Limb (tissue), 2 donors: ENCODE measurements around the gene TSPAN9.
A peak's percentile ranks its signal among the peaks of the same experiment; 100 is the strongest.

Experiments used
- DNase-seq, 2 donors: peaks; one replicate each; pipeline ENCODE4 v3.0.0-alpha.2; 2016; ENCODE audit errors: extremely low spot score in 2 of 2

TSPAN9 gene

DNA sequence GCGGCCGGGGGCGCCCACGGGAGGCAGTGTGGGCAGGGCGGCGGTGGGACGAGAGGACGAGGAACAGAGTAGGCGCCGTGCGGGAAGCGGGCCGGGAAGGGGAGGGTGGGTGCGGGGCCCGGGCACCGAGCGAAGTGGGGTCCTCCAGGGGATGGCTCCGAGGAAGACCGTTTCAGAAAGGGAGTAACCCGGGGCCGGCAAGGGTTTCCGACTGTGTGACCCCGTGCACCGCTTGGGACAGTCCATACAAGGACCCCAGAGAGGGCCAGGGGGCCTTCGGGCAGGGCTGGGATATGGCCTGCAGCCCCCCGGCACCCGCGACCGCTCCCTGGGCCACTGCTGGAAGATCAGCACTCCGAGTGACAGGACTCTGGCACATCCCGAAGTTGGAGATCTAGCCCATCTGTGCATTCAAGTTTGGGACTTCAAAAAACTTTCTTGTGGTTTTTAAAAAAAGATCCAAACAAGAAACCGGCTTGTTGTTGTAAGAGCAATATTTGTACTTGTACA, 448 bp downstream of the TSPAN9 start:
- no peak for DNase-seq

DNA sequence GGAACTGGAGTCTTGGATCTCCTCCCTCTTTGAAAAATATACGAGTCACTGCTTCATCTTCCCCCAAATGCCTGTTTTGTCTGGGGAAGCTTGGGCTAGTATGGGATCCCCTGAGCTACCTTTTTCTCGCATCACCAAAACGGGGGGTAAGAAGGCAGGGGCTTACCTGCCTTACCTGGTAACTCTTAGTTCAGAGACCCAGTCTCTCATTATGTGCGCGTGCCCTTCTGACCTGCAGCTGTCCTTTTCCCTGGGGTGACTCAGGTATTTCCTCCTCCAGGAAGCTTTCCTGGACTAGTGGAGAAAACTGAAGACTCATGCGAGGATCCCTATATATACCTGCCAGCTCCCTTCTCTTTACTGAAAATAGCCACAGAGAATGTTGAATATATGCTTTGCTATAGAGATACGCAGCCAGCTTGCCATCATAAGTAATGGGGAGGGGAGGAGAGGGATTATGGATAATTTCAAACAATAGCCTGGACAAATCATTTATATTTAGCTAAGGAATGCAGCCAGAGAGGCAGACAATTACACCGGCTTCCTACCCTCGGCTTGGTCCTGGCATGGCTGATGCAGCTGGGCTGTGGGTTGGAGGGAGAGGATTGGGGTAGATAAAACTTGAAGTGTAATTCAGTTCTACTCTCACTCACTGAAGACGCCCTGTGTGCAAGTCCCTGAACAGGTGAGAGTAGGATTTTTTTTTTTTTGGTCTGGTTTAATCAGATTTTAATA, 1.1 kb downstream of the TSPAN9 start:
- DNase-seq, result no peak

- DNase-seq, result no peak
These were observed 3.9 kb downstream of the TSPAN9 start for GRCh38 chr12:3081091-3081490.

DNA sequence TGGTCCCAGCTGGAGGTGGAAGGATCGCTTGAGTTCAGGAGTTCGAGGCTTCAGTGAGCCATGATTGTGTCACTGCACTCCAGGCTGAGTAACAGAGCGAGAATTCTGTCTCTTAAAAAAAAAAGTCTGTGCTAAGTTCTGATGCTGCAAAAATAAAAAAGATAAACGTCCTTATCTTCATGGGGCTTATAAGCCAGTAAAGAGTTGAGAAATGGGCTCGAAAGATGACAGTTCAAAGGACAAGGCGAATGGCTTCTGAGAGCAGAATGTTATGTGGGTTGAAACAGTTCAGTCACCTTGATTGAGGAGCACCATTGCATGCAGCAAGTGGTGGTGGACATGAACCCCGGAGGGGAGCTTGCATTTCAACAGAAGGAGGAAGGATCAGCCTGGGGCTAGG, 4.7 kb downstream of the TSPAN9 start:
- DNase-seq, result no peak

DNA sequence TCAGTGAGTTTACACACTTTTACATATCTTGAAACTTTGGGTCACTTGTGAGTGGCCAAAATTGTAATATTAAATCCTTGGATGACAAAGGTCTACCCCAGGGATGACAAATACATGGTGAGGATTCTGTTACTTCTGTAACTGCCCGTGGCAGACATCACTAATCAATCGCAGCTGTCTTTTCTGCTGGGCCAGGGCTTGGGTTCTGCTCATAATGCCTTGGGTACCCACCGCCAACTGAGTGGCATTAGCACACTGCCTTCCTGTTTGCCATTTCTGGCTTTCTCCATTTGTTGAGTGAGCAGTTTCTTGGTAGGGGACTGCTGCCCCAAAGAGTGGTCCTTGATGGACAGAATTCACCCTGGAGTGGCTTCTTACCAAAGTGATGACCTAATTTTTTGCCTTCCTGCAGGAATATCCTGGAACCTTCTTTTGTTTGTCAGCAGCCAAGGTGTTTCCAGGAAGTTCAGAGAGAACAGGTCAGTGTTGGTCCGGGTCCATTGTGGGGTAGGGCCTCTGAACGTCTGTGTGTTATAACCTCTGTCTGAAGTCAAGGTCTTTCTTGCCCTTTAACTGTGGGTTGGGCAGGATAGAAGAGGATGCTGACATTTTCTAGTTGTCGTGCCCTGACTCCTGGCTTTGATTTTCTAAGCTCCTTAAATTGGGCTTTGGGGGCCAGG, 6.2 kb downstream of the TSPAN9 start:
- DNase-seq, result no peak

DNA sequence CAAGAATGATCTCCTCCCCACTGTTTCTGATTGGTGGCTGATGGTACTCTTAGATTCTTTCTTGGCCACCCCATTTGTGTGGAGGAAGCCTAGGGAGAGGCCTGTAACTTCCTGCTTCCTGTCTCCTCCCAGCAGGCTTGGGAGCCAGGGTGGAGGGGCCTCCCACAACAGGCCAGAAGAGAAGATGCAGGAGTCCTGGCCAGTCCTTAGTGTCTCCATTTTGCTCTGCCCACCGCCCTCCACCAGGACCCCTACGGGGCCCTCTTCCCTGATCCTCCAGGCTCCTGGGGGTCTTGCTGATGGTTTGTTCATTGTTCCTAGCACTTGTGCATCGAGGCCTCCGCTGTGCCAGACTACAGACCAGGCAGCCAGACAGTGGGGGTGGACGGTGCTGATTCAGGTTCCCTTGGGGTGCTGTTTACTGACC, 6.8 kb downstream of the TSPAN9 start:
- DNase-seq, result no peak

GRCh38 chr12:3084742-3085141, 7.6 kb downstream of the TSPAN9 start:
- no peak for DNase-seq

- DNase-seq, result no peak
These were observed 8.4 kb downstream of the TSPAN9 start for GRCh38 chr12:3085341-3086139.

GRCh38 chr12:3086211-3086610, 9.0 kb downstream of the TSPAN9 start:
- DNase-seq, result no peak

GRCh38 chr12:3086729-3087323, 9.6 kb downstream of the TSPAN9 start:
- DNase-seq, result no peak

DNA sequence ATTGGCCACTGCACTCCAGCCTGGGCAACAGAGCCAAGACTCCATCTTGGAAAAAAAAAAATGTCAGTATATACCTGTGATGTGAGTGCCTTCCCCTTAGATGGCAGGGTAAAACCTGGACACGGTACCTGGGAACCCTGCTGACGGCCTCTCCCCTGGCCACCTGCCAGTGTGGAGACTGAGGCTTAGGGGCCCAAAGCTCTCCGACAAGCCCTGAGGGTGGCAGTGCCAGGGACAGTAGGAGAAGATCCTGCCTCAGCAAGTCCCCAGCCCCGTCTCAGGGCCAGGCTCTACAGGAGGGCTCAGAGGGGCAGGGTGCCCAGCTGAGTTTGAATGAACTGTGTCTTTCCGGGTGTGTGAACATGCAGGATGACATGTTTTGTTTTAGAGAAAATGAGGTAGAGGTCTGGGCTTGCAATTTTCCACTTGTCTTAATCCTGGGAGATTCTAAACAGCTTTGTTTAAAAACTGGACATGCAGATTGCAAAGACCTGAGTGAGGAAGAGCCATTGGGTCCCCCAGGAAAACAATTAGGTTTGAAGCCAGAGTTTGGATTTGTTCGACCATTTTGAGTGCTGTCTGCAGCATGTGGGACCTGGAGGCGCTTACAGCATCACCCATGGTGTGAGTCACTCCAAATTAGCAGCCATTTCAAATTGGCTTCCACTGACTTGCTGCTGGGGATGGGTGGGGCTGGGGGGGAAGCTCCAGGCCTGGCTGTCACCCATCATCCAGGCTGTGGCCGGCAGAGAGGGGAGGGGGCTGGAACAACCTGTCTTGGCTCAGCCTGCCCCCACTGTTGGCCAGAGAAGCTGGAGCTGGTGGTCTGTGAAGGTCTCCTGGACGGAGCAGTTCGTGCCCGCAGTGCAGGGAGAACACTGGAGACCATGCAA, 10.8 kb downstream of the TSPAN9 start:
- no peak for DNase-seq

DNA sequence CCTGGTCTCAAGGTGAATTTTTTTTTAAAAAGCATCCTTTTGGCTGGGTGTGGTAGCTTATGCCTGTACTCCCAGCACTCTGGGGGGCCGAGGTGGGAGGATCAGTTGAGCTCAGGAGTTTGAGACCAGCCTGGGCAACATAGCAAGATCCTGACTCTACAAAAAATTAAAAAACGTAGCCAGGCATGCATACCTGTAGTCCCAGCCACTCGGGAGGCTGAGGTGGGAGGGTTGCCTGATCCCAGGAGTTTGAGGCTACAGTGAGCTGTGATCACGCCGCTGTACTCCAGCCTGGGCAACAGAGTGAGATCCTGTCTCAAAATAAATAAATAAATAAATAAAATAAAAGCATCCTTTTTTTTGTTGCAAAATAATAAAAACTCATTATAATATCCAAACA, 12.4 kb downstream of the TSPAN9 start:
- no peak for DNase-seq

- DNase-seq, result no peak
These were observed 13.3 kb downstream of the TSPAN9 start for GRCh38 chr12:3090240-3091037.

DNA sequence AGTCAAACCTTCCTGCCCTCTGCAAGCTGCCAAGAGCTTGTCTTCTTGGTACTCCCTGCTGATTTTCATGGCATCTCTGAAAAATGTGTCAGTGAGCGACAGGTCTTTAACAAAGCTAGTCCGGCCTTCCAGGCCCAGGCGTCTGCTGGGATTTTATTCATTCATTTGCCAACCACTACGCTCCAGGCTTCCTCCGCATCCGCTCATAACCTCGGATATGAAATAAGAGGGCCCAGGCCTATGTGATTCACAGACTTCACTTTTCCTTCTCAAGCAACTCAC, 13.8 kb downstream of the TSPAN9 start:
- DNase-seq, result no peak

- DNase-seq, result peak in 1 of 2 donors; percentile 43
These were observed 14.4 kb downstream of the TSPAN9 start for GRCh38 chr12:3091382-3092241.

- DNase-seq, result no peak
These were observed 15.6 kb downstream of the TSPAN9 start for GRCh38 chr12:3092764-3093163.

DNA sequence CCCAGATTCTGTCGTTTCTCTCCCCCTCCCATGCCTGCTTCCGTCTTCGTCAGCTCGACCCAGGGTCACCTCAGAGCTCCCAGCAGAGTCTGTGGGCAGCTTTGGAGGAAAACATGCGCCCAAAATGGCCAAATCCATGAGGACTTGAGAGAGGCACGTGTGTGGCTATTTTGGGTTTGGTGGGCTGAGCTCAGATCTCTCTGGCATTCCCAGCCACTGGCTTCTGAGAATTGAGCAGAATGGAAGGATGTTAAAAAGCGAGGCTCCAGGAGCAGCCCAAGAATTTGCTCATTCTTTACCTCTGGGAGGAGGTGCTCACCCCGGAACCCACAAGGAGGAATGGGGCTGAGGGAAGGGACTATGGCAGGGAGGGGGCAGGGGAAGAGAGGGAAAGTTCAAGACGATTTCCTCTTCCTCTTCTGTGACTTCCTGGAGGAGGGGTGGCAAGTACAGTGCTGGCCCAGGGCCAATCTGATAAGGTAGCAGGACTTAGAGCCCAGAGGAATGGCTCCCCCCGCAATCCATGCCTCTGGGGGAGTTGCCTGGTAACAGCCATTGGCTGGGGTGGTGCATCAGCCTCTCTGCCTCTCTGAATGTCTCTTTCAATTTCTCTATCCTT, 20.1 kb downstream of the TSPAN9 start:
- DNase-seq, result no peak

DNA sequence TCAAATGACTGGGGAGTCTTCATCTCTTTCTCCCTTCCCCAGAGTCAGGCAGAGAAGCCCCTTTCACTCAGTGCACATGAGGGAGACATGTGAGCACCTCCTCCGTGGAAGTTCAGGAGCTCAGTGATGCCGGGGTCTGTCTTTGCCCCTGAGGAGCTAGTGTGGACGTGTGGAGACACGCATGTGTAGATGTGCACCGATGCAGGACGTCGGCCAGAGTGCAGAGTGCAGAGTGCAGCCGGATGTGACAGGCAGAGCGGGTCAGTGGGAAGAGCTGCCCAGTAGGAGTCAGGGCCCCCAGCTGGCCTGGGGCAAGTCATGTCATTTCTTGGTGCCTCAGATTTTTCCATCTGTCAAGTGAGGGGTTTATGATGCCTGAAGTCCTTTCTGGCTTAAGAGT, 20.7 kb downstream of the TSPAN9 start:
- no peak for DNase-seq

DNA sequence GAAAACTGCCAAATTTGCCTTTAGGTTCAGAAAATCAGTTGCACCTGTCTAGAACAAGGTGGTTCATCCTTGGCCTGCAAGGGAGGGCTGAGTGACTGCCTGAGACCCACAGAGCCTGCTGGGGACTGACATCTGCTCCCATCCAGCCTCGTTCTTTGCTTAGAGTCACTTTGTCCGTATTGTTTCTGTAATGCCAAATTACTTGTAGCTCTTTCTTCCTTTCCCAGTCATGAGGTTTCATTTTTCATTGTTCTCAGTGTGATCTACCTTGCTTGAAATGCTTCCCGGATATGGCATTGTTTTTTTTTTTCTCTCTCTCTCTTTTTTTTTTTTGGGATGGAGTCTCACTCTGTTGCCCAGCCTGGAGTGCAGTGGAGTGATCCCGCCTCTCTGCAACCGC, 21.3 kb downstream of the TSPAN9 start:
- no peak for DNase-seq
